Thyroid gland (tissue), 4 donors: ENCODE measurements around the gene MRAS. TPM values are rescaled to one million over a fixed set of nuclear protein-coding genes. Genes with fewer than 3 reads are reported as not detected.

ENCODE experiments used
- DNase-seq, 2 donors: peaks; one replicate each; pipeline ENCODE4 v3.0.0-alpha.2; 2019
- H3K27ac ChIP-seq, 3 donors: fragments of 200-600 bp; sonication (generic); 1 replicate in 2 of 3; 2 replicates in 1 of 3; pipeline ENCODE4 v1.5.1; 2016 to 2019; ENCODE audit warnings: mild to moderate bottlenecking in 1 of 3, moderate library complexity in 1 of 3
- H3K27me3 ChIP-seq: fragments of 200-600 bp; sonication (generic); one replicate; pipeline ENCODE4 v1.5.1; 2019
- H3K36me3 ChIP-seq, 2 donors: fragments of 200-600 bp; sonication (generic); one replicate each; pipeline ENCODE4 v1.5.1; 2016 to 2019
- H3K4me1 ChIP-seq, 2 donors: fragments of 200-600 bp; sonication (generic); one replicate each; pipeline ENCODE4 v1.5.1; 2017 to 2019
- H3K4me3 ChIP-seq, 3 donors: fragments of 200-600 bp; sonication (generic); replicated peaks in 1 of 3; 1 replicate in 2 of 3; 2 replicates in 1 of 3; pipeline ENCODE4 v1.5.1; 2016; ENCODE audit warnings: mild to moderate bottlenecking in 1 of 3
- H3K9me3 ChIP-seq: fragments of 200-600 bp; sonication (generic); one replicate; pipeline ENCODE4 v1.5.1; 2017
- POLR2A ChIP-seq, 2 donors: fragments of 450-650 bp; IDR thresholded peaks; one replicate each; pipeline ENCODE4 v1.6.1; 2017; ENCODE audit warnings: antibody characterized with exemption in 2 of 2, mild to moderate bottlenecking in 2 of 2, moderate library complexity in 1 of 2
- WGBS, 2 donors: methylation state at CpG; one replicate each; pipeline ENCODE4 v1.1.5; 2017; 5-methylcytosine and 5-hydroxymethylcytosine counted together
- intact Hi-C: fragments of 100-400 bp; cut with DNase I; formaldehyde crosslinking; loops from one replicate; pipeline ENCODE4 v1.15.1; 2023
- total RNA-seq, 4 donors: library from RNA; depleted of rRNA; stranded (reverse); fragments of >200 nt; gene quantifications; one replicate each; pipeline ENCODE4 v1.2.3, GENCODE V29; 2016
- TF ChIP-seq, protein P1 (sequence below), 6 experiments: fragments of 200-600 bp in 3 of 6; fragments of 450-650 bp in 3 of 6; sonication (generic) in 3 of 6; IDR thresholded peaks; one replicate each; pipeline ENCODE4 v1.5.1; 2016 to 2019; ENCODE audit warnings: antibody characterized with exemption in 6 of 6, mild to moderate bottlenecking in 2 of 6, inconsistent platforms in 1 of 6, moderate library complexity in 1 of 6

MRAS gene
- total RNA-seq, 4 donors from 2014 or later: 55.8 to 92.4 (median 69.6) TPM

DNA sequence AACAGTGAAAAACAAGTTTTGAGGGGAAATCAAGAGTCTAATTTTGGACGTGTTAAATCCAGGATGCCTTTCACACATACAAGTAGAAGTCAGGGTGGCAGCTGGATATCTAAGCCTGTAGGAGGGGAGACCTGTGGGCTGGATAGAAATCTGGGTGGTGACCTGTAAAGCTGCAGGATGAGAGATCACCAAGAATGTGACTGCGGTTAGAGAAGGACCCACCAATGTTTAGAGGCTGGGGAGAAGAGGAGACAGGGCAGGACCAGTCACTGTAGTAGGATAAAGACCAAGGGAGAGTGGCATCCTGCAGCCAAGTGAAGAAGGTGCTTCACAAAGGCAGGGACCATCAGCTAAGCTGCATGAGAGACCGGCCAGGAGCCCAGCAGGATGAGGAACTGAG lies 36.2 kb downstream of the MRAS start:
- no peak for DNase-seq
- Histone ChIP-seq H3K27me3 (no peaks in the 10 kb centered on the region), H3K27ac (peak overlapping the region; percentile 92 to 98 (median 95)), H3K9me3 (no peaks in the 10 kb centered on the region), H3K36me3 (no peaks in the 10 kb centered on the region), H3K4me3 (no peak overlapping the region), H3K4me1 (peaks cover 40% of the 10 kb centered on the region in 2 donors)
- no peak for TF ChIP-seq POLR2A (IDR thresholded peaks at IDR 0.05)
- TF ChIP-seq, protein P1, sequence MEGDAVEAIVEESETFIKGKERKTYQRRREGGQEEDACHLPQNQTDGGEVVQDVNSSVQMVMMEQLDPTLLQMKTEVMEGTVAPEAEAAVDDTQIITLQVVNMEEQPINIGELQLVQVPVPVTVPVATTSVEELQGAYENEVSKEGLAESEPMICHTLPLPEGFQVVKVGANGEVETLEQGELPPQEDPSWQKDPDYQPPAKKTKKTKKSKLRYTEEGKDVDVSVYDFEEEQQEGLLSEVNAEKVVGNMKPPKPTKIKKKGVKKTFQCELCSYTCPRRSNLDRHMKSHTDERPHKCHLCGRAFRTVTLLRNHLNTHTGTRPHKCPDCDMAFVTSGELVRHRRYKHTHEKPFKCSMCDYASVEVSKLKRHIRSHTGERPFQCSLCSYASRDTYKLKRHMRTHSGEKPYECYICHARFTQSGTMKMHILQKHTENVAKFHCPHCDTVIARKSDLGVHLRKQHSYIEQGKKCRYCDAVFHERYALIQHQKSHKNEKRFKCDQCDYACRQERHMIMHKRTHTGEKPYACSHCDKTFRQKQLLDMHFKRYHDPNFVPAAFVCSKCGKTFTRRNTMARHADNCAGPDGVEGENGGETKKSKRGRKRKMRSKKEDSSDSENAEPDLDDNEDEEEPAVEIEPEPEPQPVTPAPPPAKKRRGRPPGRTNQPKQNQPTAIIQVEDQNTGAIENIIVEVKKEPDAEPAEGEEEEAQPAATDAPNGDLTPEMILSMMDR (IDR thresholded peaks at IDR 0.05): no peak
- intact Hi-C loops: no loop called here
- 92% methylated on average over 3 of the region's 3 CpGs for WGBS, 2 donors

DNA sequence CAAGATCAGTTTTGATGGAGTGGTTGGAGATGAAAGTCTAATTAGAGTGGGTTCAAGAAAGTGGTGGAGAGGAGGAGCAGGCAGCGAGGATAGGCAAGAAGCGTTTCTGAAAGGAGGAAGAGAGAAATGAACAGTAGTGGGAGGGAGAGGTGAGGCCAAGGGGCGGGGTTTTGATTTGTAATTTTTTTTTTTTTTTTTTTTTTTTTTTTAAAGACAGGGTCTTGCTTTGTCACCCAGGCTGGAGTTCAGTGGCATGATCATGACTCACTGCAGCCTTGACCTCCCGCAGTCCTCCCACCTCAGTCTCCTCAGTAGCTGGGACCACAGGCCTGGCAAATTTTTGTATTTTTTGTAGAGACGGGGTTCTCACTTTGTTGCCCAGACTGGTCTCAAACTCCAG lies 36.6 kb downstream of the MRAS start:
- peak overlapping the region in 2 of 3 donors; percentile 95 to 98 for H3K27ac ChIP-seq
- intact Hi-C loops: no loop called here
- no peaks in the 10 kb centered on the region for H3K9me3 ChIP-seq
- DNase-seq: no peak
- TF ChIP-seq POLR2A (IDR thresholded peaks at IDR 0.05): no peak
- TF ChIP-seq, protein P1 (IDR thresholded peaks at IDR 0.05): no peak
- H3K27me3 ChIP-seq: no peaks in the 10 kb centered on the region
- 89 to 96% methylated on average over 5 of the region's 5 CpGs for WGBS, 2 donors
- no peak overlapping the region for H3K4me3 ChIP-seq
- H3K4me1 ChIP-seq: peaks cover 42 to 43% of the 10 kb centered on the region in 2 donors
- no peaks in the 10 kb centered on the region for H3K36me3 ChIP-seq

DNA sequence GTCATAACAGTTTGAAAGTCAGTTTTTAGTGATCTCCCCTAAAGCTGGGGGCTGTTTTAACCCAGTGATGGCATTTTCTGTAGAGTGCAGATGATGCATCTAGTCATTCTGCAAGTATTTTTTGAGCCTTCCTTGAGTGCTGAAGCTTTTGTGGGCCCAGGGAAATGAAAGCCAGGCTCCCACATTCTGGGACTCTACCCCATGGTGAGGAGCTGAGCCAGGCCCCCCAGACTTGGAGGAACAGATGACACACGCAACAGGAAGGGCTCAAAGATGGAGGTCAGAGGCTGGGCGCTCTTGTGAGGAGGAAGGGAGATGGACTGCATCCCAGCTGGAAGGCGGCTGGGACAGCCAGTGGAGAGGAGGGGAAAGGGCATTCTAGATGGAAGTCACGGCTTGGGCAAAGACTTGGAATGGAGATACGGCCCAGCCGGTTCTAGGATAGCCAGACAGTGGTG lies 40.8 kb downstream of the MRAS start:
- peaks cover 14 to 26% of the 10 kb centered on the region in 2 donors for H3K4me1 ChIP-seq
- no peak for DNase-seq
- no peak overlapping the region for H3K4me3 ChIP-seq
- peak overlapping the region in 1 of 3 donors; percentile 39 for H3K27ac ChIP-seq
- TF ChIP-seq, protein P1 (IDR thresholded peaks at IDR 0.05): no peak
- TF ChIP-seq POLR2A (IDR thresholded peaks at IDR 0.05): no peak
- H3K36me3 ChIP-seq: no peaks in the 10 kb centered on the region
- H3K9me3 ChIP-seq: no peaks in the 10 kb centered on the region
- 84 to 91% methylated on average over 6 of the region's 6 CpGs for WGBS, 2 donors
- no peaks in the 10 kb centered on the region for H3K27me3 ChIP-seq
- intact Hi-C loops: no loop called here

DNA sequence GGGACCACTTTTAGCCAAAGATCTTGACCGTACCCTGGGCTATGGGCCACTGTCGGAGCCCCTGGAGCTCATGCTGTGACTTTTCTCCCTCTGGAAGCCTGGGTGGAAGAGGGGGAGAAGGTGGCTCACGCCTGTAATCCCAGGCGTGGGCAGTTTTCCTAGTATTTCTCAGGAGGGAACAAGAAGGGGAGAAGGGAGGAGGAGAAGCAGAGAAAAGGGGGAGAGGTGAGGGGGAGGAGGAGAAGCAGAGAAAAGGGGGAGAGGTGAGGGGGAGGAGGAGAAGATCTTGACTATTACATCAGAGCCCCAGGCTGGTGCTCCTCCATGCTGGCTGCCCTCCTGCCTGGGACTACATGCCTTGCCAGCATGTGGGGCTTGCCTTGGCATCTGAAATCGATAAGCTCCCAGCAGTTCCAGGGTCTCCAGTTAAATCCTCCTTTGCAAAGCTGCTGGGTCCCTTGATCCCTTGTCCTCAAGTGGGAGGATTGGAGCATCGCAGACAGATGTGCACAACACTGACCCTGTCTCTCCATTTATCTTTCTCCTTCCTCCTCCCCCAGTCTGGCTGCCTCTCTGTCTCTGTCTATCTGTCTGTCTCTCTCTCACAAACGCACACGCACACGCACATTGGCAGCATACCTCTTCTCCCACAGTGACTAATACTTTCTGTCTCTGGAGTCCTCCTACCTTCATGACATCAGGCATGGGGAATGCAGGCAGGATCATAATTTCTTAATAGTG lies 41.6 kb downstream of the MRAS start:
- DNase-seq: peak; percentile 36 to 51
- H3K4me3 ChIP-seq: no peak overlapping the region
- H3K27me3 ChIP-seq: no peaks in the 10 kb centered on the region
- peaks cover 14 to 28% of the 10 kb centered on the region in 2 donors for H3K4me1 ChIP-seq
- TF ChIP-seq POLR2A (IDR thresholded peaks at IDR 0.05): no peak
- TF ChIP-seq, protein P1 (IDR thresholded peaks at IDR 0.05): no peak
- peak overlapping the region; percentile 32 to 57 (median 39) for H3K27ac ChIP-seq
- no peaks in the 10 kb centered on the region for H3K9me3 ChIP-seq
- WGBS, 2 donors: 68 to 81% methylated on average over 8 to 9 of the region's 9 CpGs
- intact Hi-C loops: no loop called here
- H3K36me3 ChIP-seq: no peaks in the 10 kb centered on the region

DNA sequence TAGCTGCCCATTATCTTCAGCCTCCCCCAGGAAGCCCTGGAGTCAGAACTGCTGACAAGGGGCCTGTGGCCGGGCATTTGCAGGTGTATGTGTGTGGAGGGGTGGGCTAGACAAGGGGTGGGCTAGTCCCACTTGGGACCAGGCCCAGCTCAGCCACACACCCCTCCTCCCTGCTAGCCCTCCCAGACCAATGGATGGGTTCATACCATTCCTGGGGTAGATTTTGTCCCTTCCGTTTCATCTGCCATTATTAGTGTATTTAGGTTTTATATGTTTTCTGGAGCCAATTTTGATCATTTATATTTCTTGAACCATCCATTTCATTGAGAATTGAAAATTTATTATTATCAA lies 42.2 kb downstream of the MRAS start:
- Histone ChIP-seq H3K27me3 (no peaks in the 10 kb centered on the region), H3K4me1 (peaks cover 14 to 33% of the 10 kb centered on the region in 2 donors), H3K9me3 (no peaks in the 10 kb centered on the region), H3K27ac (peak overlapping the region; percentile 29 to 57 (median 39)), H3K4me3 (no peak overlapping the region), H3K36me3 (no peaks in the 10 kb centered on the region)
- no peak for DNase-seq
- 77 to 86% methylated on average over 2 of the region's 2 CpGs for WGBS, 2 donors
- TF ChIP-seq, protein P1 (IDR thresholded peaks at IDR 0.05): no peak
- TF ChIP-seq POLR2A (IDR thresholded peaks at IDR 0.05): no peak
- intact Hi-C loops: no loop called here
